ENCODE measurements around the gene ACTN1.

ACTN1 gene

DNA sequence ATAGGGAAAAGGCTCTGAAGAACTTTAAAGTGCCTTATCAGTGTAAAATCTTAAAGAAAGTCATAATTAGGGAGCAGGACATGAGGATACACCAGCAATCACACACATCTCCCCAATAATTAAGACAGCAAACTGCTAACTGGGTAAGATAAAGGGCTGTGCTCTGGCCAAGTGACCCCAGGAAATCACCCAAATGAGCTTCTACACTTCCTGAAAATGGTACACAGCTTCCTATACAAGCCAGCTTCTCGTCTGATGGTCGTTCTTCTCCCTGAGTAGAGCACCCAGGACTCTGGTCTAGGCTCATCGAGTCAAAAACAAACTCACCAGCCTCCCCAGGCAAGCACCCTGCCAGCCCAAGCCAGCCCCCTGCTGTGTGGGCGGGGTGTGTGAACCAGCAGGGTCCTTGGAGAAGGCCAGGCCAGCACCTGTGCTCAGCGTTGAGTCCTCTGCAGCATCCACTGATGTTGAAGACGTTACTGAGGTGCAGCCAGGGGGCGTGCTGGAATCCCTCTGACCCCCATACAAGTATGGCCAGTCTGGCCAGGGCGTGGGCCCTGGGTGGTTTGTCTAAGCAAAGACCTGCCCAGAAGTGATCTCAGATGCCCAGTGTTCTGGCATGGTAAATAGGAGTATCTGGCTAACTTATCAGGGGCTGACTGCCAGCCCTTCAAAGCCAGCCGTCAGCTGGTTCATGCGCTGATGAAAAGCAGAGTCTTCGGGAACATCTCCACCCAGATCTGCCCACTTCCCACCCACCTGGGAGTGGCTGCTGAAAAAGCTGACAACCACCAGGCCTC lies 41.4 kb downstream of the ACTN1 start:
- DNase-seq (ENCODE audit: low read depth in 2 of 3, low spot score in 1 of 3): no peak

- DNase-seq (ENCODE audit: low read depth in 2 of 3, low spot score in 1 of 3): no peak
Measured at GRCh38 chr14:68936980-68937379, 42.1 kb downstream of the ACTN1 start.

DNA sequence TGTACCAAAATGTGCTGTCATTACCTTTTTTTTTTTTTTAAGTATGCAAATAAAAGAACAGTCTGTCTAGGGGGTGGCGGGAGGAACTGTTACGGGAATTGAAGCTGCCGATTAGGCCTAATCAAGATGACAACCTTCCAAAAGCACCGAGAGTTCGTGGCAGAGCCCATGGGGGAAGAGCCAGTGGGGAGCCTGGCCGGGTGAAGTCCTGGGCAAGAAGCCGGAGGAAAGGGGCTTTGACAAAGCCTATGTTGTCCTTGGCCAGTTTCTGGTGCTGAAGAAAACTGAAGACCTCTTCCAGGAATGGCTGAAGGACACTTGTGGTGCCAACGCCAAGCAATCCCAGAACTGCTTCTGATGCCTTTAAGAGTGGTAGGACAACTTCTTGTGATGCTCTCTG lies 42.6 kb downstream of the ACTN1 start:
- no peak for DNase-seq (ENCODE audit: low read depth in 2 of 3, low spot score in 1 of 3)

DNA sequence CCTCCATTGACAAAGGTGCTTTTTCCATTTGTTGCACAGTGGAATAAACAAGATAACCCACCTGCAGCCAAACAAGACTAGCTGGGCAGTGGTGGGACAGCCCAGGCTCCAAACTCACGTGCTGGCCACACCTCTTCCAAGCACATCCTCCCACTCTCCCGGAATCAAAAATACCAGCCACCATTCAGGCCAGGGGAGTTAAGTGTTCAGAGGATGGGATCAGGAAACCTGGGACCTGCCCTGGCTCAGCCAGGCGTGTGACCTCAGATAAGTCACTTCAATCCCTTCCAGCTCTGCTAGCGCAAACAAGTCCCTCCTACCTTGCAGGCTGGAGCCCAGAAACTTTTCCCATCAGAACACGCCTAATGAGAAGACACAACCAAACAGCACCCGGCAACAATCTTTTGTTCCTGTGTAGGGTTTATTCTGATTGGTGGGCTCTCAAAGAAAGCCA lies 43.3 kb downstream of the ACTN1 start:
- no peak for DNase-seq (ENCODE audit: low read depth in 2 of 3, low spot score in 1 of 3)

GRCh38 chr14:68934066-68934465 lies 45.0 kb downstream of the ACTN1 start:
- DNase-seq (ENCODE audit: low read depth in 2 of 3, low spot score in 1 of 3): no peak

DNA sequence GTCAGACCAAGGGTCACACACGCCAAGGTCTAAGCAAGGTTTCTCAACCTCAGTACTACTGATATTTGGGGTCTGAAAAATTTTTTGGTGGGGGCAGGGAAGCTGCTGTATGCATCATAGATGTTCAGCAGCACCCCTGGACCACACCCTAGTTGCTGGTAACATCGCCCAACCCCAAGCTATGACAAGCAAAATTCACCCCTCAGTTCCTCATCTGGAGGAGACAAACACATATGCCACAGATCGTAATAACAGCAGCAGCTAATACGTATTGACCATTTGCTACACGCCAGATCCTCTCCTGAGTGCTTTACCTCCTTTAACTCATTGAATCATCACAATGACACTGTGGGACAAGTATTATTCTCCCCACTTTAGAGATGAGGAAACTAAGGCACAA lies 46.4 kb downstream of the ACTN1 start:
- no peak for DNase-seq (ENCODE audit: low read depth in 2 of 3, low spot score in 1 of 3)

- no peak for DNase-seq (ENCODE audit: low read depth in 2 of 3, low spot score in 1 of 3)
Measured at GRCh38 chr14:68932231-68932630, 46.9 kb downstream of the ACTN1 start.

DNA sequence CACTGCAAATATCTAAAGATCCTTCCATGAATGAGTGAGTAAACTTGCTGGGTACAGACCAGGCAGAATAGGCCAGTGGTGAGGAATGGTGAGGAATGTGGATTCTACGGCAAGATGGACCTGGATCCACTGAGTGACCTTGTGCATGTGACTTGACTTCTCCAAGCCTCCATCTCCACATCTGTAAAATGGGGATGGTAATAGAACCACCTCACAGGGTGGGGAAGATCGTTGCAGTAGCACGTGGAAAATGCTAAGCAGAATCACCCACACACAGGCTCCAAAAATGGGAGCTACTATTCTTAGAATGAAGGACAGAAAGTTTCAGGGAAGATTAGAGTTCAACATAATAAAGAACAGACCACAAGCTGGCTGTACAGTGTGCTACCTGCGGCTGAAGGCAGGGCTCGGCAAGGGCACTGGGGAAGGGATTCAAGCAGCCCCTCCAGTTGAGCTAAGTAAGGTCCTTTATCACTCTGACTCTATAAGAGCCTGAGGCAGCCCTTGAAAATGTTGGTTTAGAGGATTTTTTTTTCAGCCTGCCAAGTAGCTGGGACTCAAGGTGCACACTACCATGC lies 47.5 kb downstream of the ACTN1 start:
- no peak for DNase-seq (ENCODE audit: low read depth in 2 of 3, low spot score in 1 of 3)

GRCh38 chr14:68931063-68931462 lies 48.0 kb downstream of the ACTN1 start:
- DNase-seq (ENCODE audit: low read depth in 2 of 3, low spot score in 1 of 3): no peak

- DNase-seq (ENCODE audit: low read depth in 2 of 3, low spot score in 1 of 3): no peak
Measured at GRCh38 chr14:68929623-68930307, 49.3 kb downstream of the ACTN1 start.

DNA sequence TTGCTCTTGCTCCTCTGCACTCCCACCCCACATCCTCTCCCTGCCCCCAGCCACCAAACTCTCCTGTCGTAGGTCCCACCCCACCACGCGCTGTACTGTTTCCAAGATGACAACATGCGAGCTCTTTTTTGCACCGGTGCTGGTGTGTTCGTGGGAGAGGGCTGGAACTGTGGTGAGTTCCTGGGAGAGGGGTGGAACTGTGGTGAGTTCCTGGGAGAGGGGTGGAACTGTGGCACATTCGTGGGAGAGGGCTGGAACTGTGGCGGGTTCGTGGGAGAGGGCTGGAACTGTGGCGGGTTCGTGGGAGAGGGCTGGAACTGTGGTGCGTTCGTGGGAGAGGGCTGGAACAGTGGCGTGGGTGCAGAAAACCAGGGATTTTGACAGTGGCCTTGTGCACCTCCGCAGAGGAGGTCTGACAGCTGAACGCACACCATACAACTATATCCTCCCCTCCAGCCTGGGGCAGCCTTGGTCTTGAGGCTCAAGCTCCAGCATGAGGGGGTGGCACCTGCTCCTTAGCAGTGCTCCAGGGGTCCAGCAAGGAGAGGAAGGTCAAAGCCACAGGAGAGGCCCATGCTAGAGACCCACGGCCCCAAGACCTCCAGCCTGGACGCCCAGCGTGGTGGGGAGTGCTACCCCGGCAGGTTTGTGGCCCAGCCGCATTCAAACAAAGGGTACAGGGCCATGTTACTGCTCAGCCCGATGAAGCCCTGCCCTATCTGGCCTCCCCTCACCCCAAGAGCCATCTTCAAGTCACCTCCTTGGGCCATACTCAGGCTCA lies 50.1 kb downstream of the ACTN1 start:
- no peak for DNase-seq (ENCODE audit: low read depth in 2 of 3, low spot score in 1 of 3)

DNA sequence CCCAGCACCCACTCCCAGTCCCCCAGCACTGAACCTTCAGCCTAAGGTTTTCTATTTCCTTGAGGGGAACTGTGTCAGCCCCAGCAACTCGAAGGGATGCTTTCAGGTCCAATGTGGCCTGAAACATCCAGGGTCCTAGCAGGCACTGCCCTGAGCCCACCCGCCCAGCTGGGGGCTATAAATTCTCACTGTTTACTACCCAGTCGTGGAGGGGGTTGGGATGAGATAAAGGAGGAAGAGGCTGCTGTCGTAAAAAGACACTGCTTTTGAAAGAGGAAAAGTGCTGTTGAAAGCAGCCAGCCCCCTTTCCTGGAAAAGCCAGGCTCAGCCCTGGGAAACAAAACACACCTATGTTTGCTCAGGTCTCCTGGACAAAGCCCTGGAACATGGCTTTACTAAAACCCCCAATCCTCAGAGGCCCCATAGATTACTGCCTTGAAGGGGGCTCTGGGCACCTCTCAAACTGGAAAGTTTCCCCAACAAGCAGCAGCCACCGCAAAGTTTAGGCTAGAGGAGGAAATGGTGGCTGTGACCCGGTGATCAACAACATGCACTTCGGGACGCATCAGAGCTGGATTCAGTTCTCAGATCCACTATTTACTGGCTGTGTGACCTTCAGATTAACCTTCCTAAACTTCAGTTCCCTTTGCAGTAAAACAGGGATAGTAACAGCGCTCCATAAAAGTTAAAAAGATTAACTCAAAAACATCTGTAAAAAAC lies 51.0 kb downstream of the ACTN1 start:
- DNase-seq (ENCODE audit: low read depth in 2 of 3, low spot score in 1 of 3): no peak

DNA sequence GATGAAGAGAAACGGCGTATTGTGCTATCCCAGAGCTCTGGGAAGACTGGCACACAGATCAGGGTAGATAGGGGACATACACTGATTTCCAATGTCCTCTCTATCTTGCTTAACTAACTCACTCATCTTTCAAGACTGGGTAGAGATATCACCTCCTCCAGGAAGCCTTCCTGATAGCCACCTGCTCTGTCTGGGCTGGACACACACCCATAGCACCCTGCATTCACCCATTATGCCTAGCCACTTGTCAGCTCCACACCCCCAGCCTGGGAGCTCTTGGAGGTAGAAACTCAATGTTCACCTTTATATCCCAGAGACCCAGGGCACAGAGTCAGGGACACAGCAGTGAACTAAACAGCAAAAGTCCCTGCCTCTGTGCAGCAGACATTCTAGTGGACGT lies 52.0 kb downstream of the ACTN1 start:
- no peak for DNase-seq (ENCODE audit: low read depth in 2 of 3, low spot score in 1 of 3)

DNA sequence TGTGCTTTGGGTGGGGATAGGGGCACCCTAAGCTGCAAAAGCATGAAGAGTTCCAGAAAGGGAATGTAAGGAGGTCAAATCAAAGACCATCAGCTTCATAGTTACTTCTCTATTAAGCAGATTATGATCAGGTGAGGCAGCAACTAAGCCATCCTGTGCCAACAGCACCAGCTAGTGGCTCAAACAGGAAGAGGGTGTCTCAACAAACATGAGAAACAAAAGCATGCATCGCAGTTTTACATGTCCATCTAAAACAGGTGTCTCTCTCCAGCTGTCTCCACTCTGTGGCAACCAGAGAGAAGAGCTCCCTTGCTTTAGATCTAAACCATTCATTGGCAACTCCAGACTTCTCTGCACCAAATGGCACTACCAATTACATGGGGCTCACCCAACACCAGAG lies 52.9 kb downstream of the ACTN1 start:
- DNase-seq (ENCODE audit: low read depth in 2 of 3, low spot score in 1 of 3): no peak

DNA sequence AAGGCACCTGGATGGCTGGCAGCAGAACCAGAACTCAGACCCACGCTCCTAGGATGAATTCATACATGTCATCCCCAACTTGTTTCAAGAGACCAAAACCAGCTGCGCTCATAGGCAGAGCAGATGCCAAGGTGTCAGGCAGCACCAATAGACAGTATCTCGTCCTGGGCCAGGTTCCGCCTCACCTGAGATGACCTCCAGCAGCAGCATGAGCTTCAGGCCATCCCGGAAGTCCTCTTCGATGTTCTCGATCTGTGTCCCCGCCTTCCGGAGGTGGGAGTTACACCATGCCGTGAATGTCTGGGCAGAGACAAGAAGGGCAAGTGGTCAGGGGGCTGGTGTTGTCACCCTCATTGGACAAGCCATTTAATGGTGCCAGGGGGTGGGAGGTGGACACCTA lies 53.7 kb downstream of the ACTN1 start:
- no peak for DNase-seq (ENCODE audit: low read depth in 2 of 3, low spot score in 1 of 3)

GRCh38 chr14:68924186-68925158 lies 54.6 kb downstream of the ACTN1 start:
- no peak for DNase-seq (ENCODE audit: low read depth in 2 of 3, low spot score in 1 of 3)

DNA sequence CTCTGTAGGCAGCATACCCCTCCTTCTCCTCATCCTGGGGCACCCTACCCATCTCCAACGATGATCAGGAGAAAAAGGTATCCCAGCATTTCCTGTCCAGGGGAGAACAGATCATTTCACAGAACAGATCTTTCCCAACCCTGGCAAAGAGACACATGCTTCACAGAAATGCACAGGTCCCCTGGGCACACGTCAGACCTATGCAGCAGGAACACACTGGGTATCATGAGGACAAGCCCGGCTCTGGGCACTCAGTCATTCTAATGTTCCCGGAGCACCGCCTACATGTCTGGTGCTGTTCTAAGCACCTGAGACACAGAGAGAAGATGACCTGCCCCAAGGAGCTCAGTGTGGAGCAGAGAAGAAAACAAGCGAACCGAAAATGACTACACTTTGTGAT lies 56.2 kb downstream of the ACTN1 start:
- no peak for DNase-seq (ENCODE audit: low read depth in 2 of 3, low spot score in 1 of 3)

GRCh38 chr14:68922201-68922621 lies 56.9 kb downstream of the ACTN1 start:
- DNase-seq (ENCODE audit: low read depth in 2 of 3, low spot score in 1 of 3): no peak

DNA sequence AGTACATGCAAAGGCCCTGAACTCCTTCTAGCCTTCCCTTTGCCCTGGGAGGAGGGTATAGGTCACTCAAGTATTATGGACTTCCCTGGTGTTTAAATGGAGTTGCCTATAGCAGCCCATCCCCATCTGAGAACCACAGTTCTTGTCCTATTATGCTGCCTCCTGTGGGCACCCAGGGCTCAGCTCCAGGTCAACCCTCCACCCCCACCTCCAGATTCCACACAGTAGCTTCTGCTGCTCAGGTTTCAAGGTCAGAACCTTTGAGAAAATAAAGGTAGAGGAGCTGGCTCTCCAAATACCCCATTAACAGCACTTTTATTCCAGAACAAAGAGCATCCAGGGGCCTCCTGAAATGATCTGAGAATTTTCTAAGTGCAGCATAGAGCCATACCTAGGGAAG lies 57.4 kb downstream of the ACTN1 start:
- no peak for DNase-seq (ENCODE audit: low read depth in 2 of 3, low spot score in 1 of 3)

- DNase-seq (ENCODE audit: low read depth in 2 of 3, low spot score in 1 of 3): no peak
Measured at GRCh38 chr14:68921049-68921448, 58.1 kb downstream of the ACTN1 start.

Data from stimulated activated CD4-positive, alpha-beta T cell treated with anti-CD3 and anti-CD28 coated beads, Interleukin-12 subunit alpha, Interleukin-12 subunit beta, amount 100 ng/mL, for 48 hours (primary cell).